Calu3 (cell line): ENCODE data around the gene PTGFRN. TPM values are rescaled to one million over a fixed set of nuclear protein-coding genes. Genes with fewer than 3 reads are reported as not detected.

ENCODE experiments used
- BruUV-seq: library from RNA; stranded (reverse); fragments of 400-500 nt; replicated peaks from 2 replicates; lab custom pipeline; 2021; lab: Mats Ljungman, UMichigan
- CTCF ChIA-PET: fragments of 300-600 bp; sonication (Branson Sonifier 250); formaldehyde crosslinking; loops from one replicate; lab custom pipeline; 2022; ENCODE audit warnings: antibody characterized with exemption; lab: Charles Lee
- DNase-seq: peaks from one replicate; pipeline ENCODE4 v3.0.0; 2022
- H3K27ac Mint-ChIP-seq: one replicate; pipeline ENCODE4 v1.8.0; 2022; ENCODE audit warnings: mixed read lengths; ENCODE audit not compliant: unreplicated experiment
- H3K27me3 Mint-ChIP-seq: one replicate; pipeline ENCODE4 v1.8.0; 2022; ENCODE audit warnings: mixed read lengths; ENCODE audit not compliant: unreplicated experiment
- H3K36me3 Mint-ChIP-seq: one replicate; pipeline ENCODE4 v1.8.0; 2022; ENCODE audit warnings: mild to moderate bottlenecking, moderate library complexity, mixed read lengths; ENCODE audit not compliant: insufficient read depth, unreplicated experiment
- H3K4me1 Mint-ChIP-seq: one replicate; pipeline ENCODE4 v1.8.0; 2022; ENCODE audit warnings: mild to moderate bottlenecking, low read depth, mixed read lengths; ENCODE audit not compliant: unreplicated experiment
- H3K4me3 Mint-ChIP-seq: one replicate; pipeline ENCODE4 v1.8.0; 2022; ENCODE audit warnings: mild to moderate bottlenecking, low read depth, moderate library complexity, mixed read lengths; ENCODE audit not compliant: unreplicated experiment
- H3K9me3 Mint-ChIP-seq: one replicate; pipeline ENCODE4 v1.8.0; 2022; ENCODE audit warnings: low read depth, mixed read lengths; ENCODE audit not compliant: unreplicated experiment
- intact Hi-C: fragments of 100-400 bp; cut with micrococcal nuclease; formaldehyde crosslinking; loops from one replicate; pipeline ENCODE4 v1.10.0; 2022; ENCODE audit not compliant: unreplicated experiment
- total RNA-seq: library from RNA; stranded (reverse); gene quantifications from 2 replicates; pipeline ENCODE4 v1.2.3, GENCODE V29; 2022
- TF ChIP-seq, protein P1 (sequence below): fragments of 200-600 bp; IDR thresholded peaks from one replicate; pipeline ENCODE4 v1.8.0; 2022; ENCODE audit warnings: antibody characterized with exemption; ENCODE audit not compliant: unreplicated experiment

Gene PTGFRN
- total RNA-seq, 1 experiment from 2014 or later: 44.6 TPM

DNA sequence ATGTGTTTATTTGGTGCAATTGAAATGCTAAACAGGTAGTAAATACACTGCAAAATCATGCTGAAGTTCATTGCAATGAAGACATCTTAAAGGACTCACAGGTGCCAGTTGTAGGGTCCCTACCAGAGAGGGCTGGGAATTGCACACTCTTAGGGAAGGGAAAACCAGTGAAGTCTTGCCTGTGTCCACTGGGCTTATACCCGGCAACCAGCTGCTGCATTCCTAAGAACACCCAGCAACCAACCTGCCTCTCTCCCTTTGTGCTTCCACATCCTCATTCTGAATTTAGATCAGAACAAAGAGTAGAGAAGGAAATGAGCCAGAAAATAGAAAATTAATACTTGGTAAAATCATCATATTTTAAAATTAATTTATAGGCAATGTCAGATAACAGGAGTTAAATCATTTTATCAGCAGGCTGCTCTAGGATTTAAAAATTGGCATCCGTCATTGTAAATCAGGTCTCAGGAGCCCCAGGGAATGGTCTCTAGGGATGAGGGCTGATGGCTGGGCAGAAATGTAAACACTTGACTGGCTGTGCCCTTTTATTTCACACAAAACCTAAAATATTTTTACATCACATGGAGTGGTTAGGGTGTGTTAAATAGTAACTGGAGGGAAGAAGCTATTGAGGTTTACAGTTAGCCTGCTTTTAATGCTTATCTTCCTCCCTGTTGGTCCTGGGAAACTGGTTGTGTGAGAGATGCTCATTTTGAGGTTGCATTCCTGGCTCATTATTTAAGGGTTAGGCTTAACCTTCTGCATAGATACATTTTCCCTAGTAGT lies 31.3 kb downstream of the PTGFRN start:
- Mint-ChIP-seq H3K4me1 (no peaks in the 10 kb centered on the region), H3K27me3 (no peaks in the 10 kb centered on the region), H3K27ac (no peak overlapping the region), H3K9me3 (no peaks in the 10 kb centered on the region), H3K36me3 (no peaks in the 10 kb centered on the region), H3K4me3 (no peak overlapping the region)
- intact Hi-C loops: no loop called here
- no peak for DNase-seq
- BruUV-seq: no TSS peak
- TF ChIP-seq, protein P1, sequence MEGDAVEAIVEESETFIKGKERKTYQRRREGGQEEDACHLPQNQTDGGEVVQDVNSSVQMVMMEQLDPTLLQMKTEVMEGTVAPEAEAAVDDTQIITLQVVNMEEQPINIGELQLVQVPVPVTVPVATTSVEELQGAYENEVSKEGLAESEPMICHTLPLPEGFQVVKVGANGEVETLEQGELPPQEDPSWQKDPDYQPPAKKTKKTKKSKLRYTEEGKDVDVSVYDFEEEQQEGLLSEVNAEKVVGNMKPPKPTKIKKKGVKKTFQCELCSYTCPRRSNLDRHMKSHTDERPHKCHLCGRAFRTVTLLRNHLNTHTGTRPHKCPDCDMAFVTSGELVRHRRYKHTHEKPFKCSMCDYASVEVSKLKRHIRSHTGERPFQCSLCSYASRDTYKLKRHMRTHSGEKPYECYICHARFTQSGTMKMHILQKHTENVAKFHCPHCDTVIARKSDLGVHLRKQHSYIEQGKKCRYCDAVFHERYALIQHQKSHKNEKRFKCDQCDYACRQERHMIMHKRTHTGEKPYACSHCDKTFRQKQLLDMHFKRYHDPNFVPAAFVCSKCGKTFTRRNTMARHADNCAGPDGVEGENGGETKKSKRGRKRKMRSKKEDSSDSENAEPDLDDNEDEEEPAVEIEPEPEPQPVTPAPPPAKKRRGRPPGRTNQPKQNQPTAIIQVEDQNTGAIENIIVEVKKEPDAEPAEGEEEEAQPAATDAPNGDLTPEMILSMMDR: no peak
- CTCF ChIA-PET: no interaction called here

DNA sequence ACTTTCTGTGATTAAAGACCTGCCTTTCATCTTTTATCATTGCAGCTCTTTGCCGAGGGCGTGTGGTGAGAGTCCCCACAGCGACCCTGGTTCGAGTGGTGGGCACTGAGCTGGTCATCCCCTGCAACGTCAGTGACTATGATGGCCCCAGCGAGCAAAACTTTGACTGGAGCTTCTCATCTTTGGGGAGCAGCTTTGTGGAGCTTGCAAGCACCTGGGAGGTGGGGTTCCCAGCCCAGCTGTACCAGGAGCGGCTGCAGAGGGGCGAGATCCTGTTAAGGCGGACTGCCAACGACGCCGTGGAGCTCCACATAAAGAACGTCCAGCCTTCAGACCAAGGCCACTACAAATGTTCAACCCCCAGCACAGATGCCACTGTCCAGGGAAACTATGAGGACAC lies 32.0 kb downstream of the PTGFRN start:
- no peaks in the 10 kb centered on the region for H3K27me3 Mint-ChIP-seq
- intact Hi-C loops: no loop called here
- DNase-seq: no peak
- TF ChIP-seq, protein P1: no peak
- H3K9me3 Mint-ChIP-seq: no peaks in the 10 kb centered on the region
- no TSS peak for BruUV-seq
- no peaks in the 10 kb centered on the region for H3K4me1 Mint-ChIP-seq
- H3K27ac Mint-ChIP-seq: no peak overlapping the region
- H3K4me3 Mint-ChIP-seq: no peak overlapping the region
- H3K36me3 Mint-ChIP-seq: no peaks in the 10 kb centered on the region
- CTCF ChIA-PET: no interaction called here

GRCh38 chr1:116942344-116942743 lies 32.6 kb downstream of the PTGFRN start:
- no TSS peak for BruUV-seq
- H3K36me3 Mint-ChIP-seq: no peaks in the 10 kb centered on the region
- CTCF ChIA-PET: no interaction called here
- H3K4me1 Mint-ChIP-seq: no peaks in the 10 kb centered on the region
- no peaks in the 10 kb centered on the region for H3K9me3 Mint-ChIP-seq
- no peak overlapping the region for H3K27ac Mint-ChIP-seq
- H3K27me3 Mint-ChIP-seq: no peaks in the 10 kb centered on the region
- H3K4me3 Mint-ChIP-seq: no peak overlapping the region
- intact Hi-C loops: no loop called here
- TF ChIP-seq, protein P1: no peak
- no peak for DNase-seq

DNA sequence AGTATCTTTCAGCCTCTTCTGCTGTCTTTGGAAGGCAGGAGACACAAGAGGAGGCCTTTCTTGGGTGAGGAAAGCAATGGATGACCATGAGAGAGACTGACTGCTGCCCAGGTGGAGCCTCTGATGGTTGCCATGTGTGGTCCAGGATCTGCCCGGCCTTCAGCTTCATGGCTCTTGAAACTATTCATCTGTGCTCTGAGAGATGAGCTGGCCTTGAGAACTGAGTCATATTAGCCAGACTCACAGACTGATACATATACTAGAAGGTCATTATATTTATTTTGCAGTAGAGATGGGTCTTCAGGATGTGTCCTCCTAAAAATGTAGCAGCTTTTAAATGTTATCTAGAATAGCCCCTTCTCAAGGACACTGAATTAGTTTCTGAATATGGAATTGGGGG lies 33.7 kb downstream of the PTGFRN start:
- DNase-seq: no peak
- H3K36me3 Mint-ChIP-seq: no peaks in the 10 kb centered on the region
- H3K27me3 Mint-ChIP-seq: no peaks in the 10 kb centered on the region
- no peaks in the 10 kb centered on the region for H3K9me3 Mint-ChIP-seq
- H3K4me3 Mint-ChIP-seq: no peak overlapping the region
- CTCF ChIA-PET: no interaction called here
- no peaks in the 10 kb centered on the region for H3K4me1 Mint-ChIP-seq
- intact Hi-C loops: no loop called here
- BruUV-seq: no TSS peak
- H3K27ac Mint-ChIP-seq: no peak overlapping the region
- TF ChIP-seq, protein P1: no peak
